MM.1S (cell line): ENCODE measurements around the gene C19orf53.

Experiments
- DNase-seq: peaks from one replicate; pipeline ENCODE4 v3.0.0-alpha.2; 2015
- H2AFZ ChIP-seq: fragments of 300-600 bp; sonication (generic); 2 replicates; pipeline ENCODE4 v1.6.0; 2016; ENCODE audit warnings: antibody characterized with exemption, low read length
- H3F3A ChIP-seq: fragments of 300-600 bp; sonication (generic); 2 replicates; pipeline ENCODE4 v1.6.1; 2016; ENCODE audit warnings: mild to moderate bottlenecking, antibody characterized with exemption, low read length, moderate library complexity, mixed read lengths; ENCODE audit not compliant: insufficient read depth
- H3K27ac ChIP-seq: fragments of 300-600 bp; sonication (generic); 2 replicates; pipeline ENCODE4 v1.5.1; 2016; ENCODE audit warnings: mild to moderate bottlenecking, low read length
- H3K27me3 ChIP-seq: fragments of 300-600 bp; sonication (generic); replicated peaks from 2 replicates; pipeline ENCODE4 v1.6.0; 2016; ENCODE audit warnings: low read length; ENCODE audit not compliant: insufficient read depth
- H3K36me3 ChIP-seq: fragments of 300-600 bp; sonication (generic); replicated peaks from 2 replicates; pipeline ENCODE4 v1.6.1; 2016; ENCODE audit warnings: mild to moderate bottlenecking, low read length, mixed read lengths; ENCODE audit not compliant: insufficient read depth
- H3K4me1 ChIP-seq: fragments of 300-600 bp; sonication (generic); 2 replicates; pipeline ENCODE4 v1.6.1; 2016; ENCODE audit warnings: low read length, mixed read lengths
- H3K4me2 ChIP-seq: fragments of 300-600 bp; sonication (generic); 2 replicates; pipeline ENCODE4 v1.6.0; 2016; ENCODE audit warnings: low read depth, low read length
- H3K4me3 ChIP-seq: fragments of 300-600 bp; sonication (generic); 2 replicates; pipeline ENCODE4 v1.5.1; 2016; ENCODE audit warnings: low read length, mixed read lengths
- H3K79me2 ChIP-seq: fragments of 300-600 bp; sonication (generic); 2 replicates; pipeline ENCODE4 v1.6.1; 2016; ENCODE audit warnings: mixed run types, low read length, mixed read lengths
- H3K9ac ChIP-seq: fragments of 300-600 bp; sonication (generic); 2 replicates; pipeline ENCODE4 v1.6.1; 2016; ENCODE audit warnings: low read length, mixed read lengths
- H3K9me2 ChIP-seq: fragments of 300-600 bp; sonication (generic); replicated peaks from 2 replicates; pipeline ENCODE4 v1.6.1; 2016; ENCODE audit warnings: mild to moderate bottlenecking, low read length, mixed read lengths; ENCODE audit not compliant: insufficient read depth
- H3K9me3 ChIP-seq: fragments of 300-600 bp; sonication (generic); replicated peaks from 2 replicates; pipeline ENCODE4 v1.6.1; 2016; ENCODE audit warnings: mild to moderate bottlenecking, low read length, mixed read lengths; ENCODE audit not compliant: insufficient read depth
- H4K20me1 ChIP-seq: fragments of 300-600 bp; sonication (generic); 2 replicates; pipeline ENCODE4 v1.6.1; 2016; ENCODE audit warnings: mild to moderate bottlenecking, low read length, moderate library complexity, mixed read lengths; ENCODE audit not compliant: insufficient read depth
- CTCF ChIP-seq: fragments of 300-600 bp; sonication (generic); IDR thresholded peaks from 2 replicates; pipeline ENCODE4 v1.5.1; 2016; ENCODE audit warnings: antibody characterized with exemption, low read length, mixed read lengths
- EZH2 ChIP-seq: fragments of 300-600 bp; sonication (generic); optimal IDR thresholded peaks from 2 replicates; pipeline ENCODE3; 2017; ENCODE audit warnings: low read depth, mild to moderate bottlenecking, antibody characterized with exemption, low read length, mixed read lengths
- EZH2phosphoT487 ChIP-seq: fragments of 300-600 bp; sonication (generic); IDR thresholded peaks from 2 replicates; pipeline ENCODE4 v1.6.1; 2018; ENCODE audit warnings: antibody characterized with exemption, low read length

C19orf53 gene

DNA sequence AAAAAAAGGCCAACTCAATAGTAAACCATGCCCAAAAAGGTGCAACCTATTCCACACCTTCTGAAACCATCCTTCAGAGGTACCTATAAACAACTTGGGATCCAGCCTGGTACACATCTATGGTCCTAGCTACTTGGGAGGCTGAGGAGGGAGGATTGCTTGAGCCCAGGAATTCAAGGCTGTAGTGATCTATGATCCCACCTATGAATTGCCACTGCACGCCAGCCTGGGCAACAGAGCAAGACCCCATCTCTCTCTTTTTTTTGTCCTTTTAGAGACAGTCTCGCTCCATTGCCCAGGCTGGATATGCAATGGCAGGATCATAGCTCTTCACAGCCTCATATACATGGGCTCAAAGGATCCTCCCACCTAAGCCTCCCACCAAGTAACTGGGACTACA, 47.0 kb downstream of the C19orf53 start:
- no peak for TF ChIP-seq EZH2
- Histone ChIP-seq H3K9ac (no peak overlapping the region), H3K4me3 (no peak overlapping the region), H3K9me2 (no peaks in the 10 kb centered on the region), H3K27ac (no peak overlapping the region), H4K20me1 (no peaks in the 10 kb centered on the region), H3K4me1 (peaks cover 6% of the 10 kb centered on the region; the same call in 1 of the 2 replicates), H3K4me2 (no peak overlapping the region), H3K27me3 (no peaks in the 10 kb centered on the region), H3F3A (no peaks in the 10 kb centered on the region), H2AFZ (no peak overlapping the region), H3K9me3 (no peaks in the 10 kb centered on the region), H3K79me2 (0 out of 2 replicates have a peak, but pooled peaks cover 2% of the 10 kb centered on the region), H3K36me3 (no peaks in the 10 kb centered on the region)
- DNase-seq, result no peak

GRCh38 chr19:13823256-13823655, 49.0 kb downstream of the C19orf53 start:
- no peak for DNase-seq
- no peak overlapping the region for H3K27ac ChIP-seq
- no peaks in the 10 kb centered on the region for H3F3A ChIP-seq
- no peaks in the 10 kb centered on the region for H3K79me2 ChIP-seq
- H3K9ac ChIP-seq, result no peak overlapping the region
- no peaks in the 10 kb centered on the region for H4K20me1 ChIP-seq
- H3K9me2 ChIP-seq, result no peaks in the 10 kb centered on the region
- no peak overlapping the region for H3K4me2 ChIP-seq
- H3K27me3 ChIP-seq, result no peaks in the 10 kb centered on the region
- H3K4me1 ChIP-seq, result no peaks in the 10 kb centered on the region
- no peak overlapping the region for H3K4me3 ChIP-seq
- no peak overlapping the region for H2AFZ ChIP-seq
- H3K9me3 ChIP-seq, result no peaks in the 10 kb centered on the region
- no peaks in the 10 kb centered on the region for H3K36me3 ChIP-seq
- no peak for TF ChIP-seq EZH2
- TF ChIP-seq CTCF, result no peak
- TF ChIP-seq EZH2phosphoT487, result no peak

DNA sequence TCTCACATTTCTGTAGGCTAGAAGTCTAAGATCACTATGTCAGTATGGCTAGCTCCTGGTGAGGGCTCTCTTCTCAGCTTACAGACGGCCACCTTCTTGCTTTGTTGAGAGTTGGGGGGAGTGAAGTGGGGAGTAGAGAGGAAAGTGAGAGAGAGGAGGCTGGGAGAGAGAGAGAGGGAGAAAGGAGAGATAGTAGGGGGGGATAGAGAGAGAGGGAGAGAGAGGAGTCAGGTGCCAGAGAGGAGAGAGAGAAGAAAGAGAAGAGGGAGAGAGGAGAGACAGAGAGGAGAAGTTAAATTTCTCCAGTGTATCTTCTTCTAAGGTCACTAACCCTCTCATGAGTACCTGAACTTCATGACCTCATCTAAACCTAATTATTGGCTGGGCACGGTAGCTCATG, 49.6 kb downstream of the C19orf53 start:
- DNase-seq, result no peak
- no peak overlapping the region for H3K4me2 ChIP-seq
- no peaks in the 10 kb centered on the region for H3K9me3 ChIP-seq
- H3K9me2 ChIP-seq, result no peaks in the 10 kb centered on the region
- no peak overlapping the region for H3K27ac ChIP-seq
- no peaks in the 10 kb centered on the region for H3K4me1 ChIP-seq
- TF ChIP-seq EZH2phosphoT487, result no peak
- TF ChIP-seq CTCF, result no peak
- no peak for TF ChIP-seq EZH2
- H3K36me3 ChIP-seq, result no peaks in the 10 kb centered on the region
- no peak overlapping the region for H3K4me3 ChIP-seq
- H3K9ac ChIP-seq, result no peak overlapping the region
- no peaks in the 10 kb centered on the region for H3K27me3 ChIP-seq
- no peaks in the 10 kb centered on the region for H3F3A ChIP-seq
- H3K79me2 ChIP-seq, result no peaks in the 10 kb centered on the region
- H2AFZ ChIP-seq, result no peak overlapping the region
- no peaks in the 10 kb centered on the region for H4K20me1 ChIP-seq

DNA sequence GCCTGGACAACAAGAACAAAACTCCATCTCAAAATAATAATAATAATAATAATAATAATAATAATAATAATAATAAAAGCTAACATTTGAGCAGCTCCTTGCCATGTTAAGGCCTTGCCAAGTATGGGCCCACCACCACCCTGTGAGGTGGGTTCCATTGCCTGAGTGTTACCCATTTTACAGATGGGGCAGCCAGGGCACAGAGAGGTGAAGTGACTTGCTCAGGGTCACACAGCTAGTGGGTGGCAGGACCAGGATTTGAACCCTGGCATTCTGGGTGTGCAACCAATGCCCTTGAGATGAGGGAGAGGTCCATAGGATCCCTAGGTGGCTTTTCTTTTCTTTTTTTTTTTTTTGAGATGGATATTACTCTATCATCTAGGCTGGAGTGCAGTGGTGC, 50.4 kb downstream of the C19orf53 start:
- H3K9me3 ChIP-seq, result no peaks in the 10 kb centered on the region
- no peaks in the 10 kb centered on the region for H3K9me2 ChIP-seq
- H3K27ac ChIP-seq, result no peak overlapping the region
- TF ChIP-seq EZH2phosphoT487, result no peak
- TF ChIP-seq CTCF, result no peak
- TF ChIP-seq EZH2, result no peak
- no peak overlapping the region for H2AFZ ChIP-seq
- H3K4me1 ChIP-seq, result no peaks in the 10 kb centered on the region
- no peak overlapping the region for H3K4me3 ChIP-seq
- H3K79me2 ChIP-seq, result no peaks in the 10 kb centered on the region
- no peaks in the 10 kb centered on the region for H4K20me1 ChIP-seq
- no peaks in the 10 kb centered on the region for H3K36me3 ChIP-seq
- H3K4me2 ChIP-seq, result no peak overlapping the region
- no peak for DNase-seq
- H3F3A ChIP-seq, result no peaks in the 10 kb centered on the region
- H3K9ac ChIP-seq, result no peak overlapping the region
- H3K27me3 ChIP-seq, result no peaks in the 10 kb centered on the region
